Measurements from ENCODE around the gene RUNX2.
"Not testable (repeated sequence)": the region's sequence is repeated elsewhere in the genome, so short reads cannot be mapped to it uniquely, and the experiment has no call there.

Gene RUNX2

DNA sequence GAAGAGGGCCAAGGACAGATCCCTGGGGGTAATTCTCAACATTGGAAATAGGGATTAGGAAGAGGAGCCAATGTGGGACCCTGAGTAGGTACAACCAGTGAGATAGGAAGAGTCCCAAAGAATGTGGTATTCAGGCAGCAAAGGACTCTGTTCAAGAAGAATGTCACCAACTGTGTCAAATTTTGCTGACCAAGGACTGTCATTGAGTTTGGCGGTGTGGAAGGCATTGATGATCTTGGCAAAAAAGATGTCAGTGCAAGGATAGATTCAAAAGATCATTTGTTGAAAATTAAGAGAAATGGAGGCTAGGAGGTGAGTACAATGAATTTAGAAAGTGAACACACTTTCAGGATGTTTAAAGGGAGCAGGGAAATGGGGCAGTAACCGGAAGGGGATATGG is 132.0 kb downstream of the RUNX2 start:
- DNase-seq (ENCODE audit: low spot score): no peak
- TF ChIP-seq CTCF (IDR thresholded peaks at IDR 0.05; ENCODE audit: extremely low read depth, missing control alignments): no peak

DNA sequence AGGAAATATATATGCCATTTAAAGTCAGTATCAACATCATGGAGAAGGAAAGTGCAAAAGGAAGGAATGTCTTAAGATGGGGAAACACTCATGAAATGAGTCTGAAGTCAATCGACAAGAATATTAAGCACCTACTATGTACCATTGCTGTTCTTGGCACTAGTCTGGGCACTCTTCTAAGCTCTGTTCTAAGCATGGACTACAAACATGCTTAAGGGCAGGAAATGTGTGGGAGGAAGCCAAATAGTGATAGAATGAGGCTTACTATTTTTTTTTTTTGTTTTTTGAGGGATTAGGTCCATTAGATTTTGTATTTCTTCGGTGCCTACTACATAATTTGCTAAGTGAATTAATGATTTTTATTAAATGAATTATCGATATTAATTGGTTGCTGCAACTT is 133.4 kb downstream of the RUNX2 start:
- no peak for TF ChIP-seq CTCF (IDR thresholded peaks at IDR 0.05; ENCODE audit: extremely low read depth, missing control alignments)
- DNase-seq (ENCODE audit: low spot score): no peak

DNA sequence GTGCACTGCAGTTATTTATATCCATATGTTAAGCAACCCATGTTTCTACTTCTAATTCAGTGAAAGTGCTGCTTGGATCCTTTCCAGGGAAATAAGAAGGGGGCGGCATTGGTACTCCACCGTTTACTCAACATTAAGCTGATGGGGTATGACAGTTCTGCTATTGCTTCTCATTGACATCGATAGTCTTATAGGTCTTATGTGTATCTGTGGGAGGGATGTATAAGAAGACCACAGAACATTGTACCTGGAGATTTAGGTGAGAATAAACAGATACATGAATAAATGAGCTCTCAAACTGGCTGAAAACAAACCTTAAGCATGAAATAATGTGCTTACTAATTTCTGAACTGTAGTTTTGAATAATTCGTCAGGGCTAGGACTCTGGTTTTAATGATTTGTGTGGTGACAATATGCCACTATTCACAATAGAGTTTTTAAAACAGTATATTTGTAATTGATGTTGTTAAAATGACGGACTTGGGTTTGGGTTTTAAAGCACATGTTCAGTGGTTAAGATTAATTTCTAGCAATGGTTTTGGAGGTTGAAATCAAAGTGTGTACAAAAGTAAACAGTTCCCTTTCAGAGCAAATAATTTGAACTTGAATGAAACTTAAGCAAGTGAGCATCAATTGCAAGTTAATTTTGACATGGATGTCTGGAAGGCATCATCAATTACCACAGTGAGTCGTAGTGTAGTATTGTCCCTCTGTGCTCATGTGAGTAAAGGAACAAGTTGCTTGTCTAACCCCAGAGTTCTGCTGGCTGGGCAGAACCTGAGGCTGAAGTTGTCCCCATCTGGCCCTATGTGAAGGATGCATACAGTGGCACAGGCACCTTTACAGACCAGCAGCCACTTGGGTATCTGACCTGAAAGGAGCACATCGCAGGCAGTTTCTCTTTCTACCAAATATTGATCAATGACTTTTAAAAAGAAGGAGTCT is 134.3 kb downstream of the RUNX2 start:
- no peak for DNase-seq (ENCODE audit: low spot score)
- TF ChIP-seq CTCF (IDR thresholded peaks at IDR 0.05; ENCODE audit: extremely low read depth, missing control alignments): no peak

GRCh38 chr6:45464685-45465084 is 136.6 kb downstream of the RUNX2 start:
- TF ChIP-seq CTCF (IDR thresholded peaks at IDR 0.05; ENCODE audit: extremely low read depth, missing control alignments): no peak
- DNase-seq (ENCODE audit: low spot score): no peak

DNA sequence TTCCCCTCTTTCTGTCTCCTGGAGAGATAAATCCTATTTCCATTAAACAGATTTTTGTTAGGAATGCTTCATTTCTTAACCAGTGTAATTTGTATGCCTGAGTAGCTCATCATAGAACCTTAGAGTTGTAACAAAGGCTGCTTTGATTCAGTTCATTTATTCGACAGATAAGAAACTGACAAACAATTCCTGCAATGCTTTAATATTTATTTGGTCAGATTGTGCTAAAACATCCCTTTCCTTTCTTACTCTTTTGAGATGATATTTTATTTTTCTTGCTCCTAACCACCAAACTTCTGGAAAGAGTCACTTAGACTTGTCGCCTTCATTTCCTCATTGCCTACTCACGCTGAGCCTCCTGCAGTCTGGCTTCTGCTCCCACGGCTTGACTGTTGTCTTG is 138.6 kb downstream of the RUNX2 start:
- no peak for TF ChIP-seq CTCF (IDR thresholded peaks at IDR 0.05; ENCODE audit: extremely low read depth, missing control alignments)
- DNase-seq (ENCODE audit: low spot score): no peak

- DNase-seq (ENCODE audit: low spot score): not testable (repeated sequence)
Observed at GRCh38 chr6:45467417-45467816, 139.3 kb downstream of the RUNX2 start.

GRCh38 chr6:45467853-45468252 is 139.7 kb downstream of the RUNX2 start:
- no peak for DNase-seq (ENCODE audit: low spot score)
- no peak for TF ChIP-seq CTCF (IDR thresholded peaks at IDR 0.05; ENCODE audit: extremely low read depth, missing control alignments)

DNA sequence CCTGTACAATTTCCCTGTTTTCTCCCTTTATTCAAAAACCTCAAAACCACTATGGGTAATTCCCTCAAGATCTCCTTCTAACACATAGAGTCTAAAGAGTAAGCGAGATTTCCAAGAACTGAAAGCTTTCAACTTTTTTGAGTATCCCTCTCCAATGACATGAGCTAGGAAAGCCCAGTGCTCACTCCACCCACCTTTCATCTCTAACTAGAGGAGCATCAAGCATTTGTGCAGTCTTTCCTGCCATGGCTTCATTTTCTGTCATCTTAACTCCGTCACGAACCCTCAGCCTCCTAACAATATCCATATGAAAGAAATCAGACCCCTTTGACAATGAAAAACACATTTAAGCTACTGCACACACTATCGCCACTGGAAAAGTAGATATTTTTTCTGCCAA is 141.5 kb downstream of the RUNX2 start:
- TF ChIP-seq CTCF (IDR thresholded peaks at IDR 0.05; ENCODE audit: extremely low read depth, missing control alignments): no peak
- DNase-seq (ENCODE audit: low spot score): no peak
